HEK293 (cell line): ENCODE results near the gene DRD4.
"Not testable (repeated sequence)": the region's sequence is repeated elsewhere in the genome, so short reads cannot be mapped to it uniquely, and the experiment has no call there.

Experiments
- CTCF ChIA-PET: fragments of 350-600 bp; formaldehyde crosslinking; extraction: SDS; loops from one replicate; lab custom pipeline; 2021; ENCODE audit warnings: antibody characterized with exemption; lab: Yijun Ruan, JAX
- POLR2A ChIA-PET: fragments of 300-600 bp; formaldehyde crosslinking; extraction: SDS; loops from one replicate; lab custom pipeline; 2020; ENCODE audit warnings: antibody characterized with exemption, inconsistent platforms; lab: Yijun Ruan, JAX
- H3K27ac ChIP-seq: fragments of 200-500 bp; sonication (Bioruptor generic); 2 replicates; pipeline ENCODE4 v1.5.1; 2014; ENCODE audit warnings: low read depth, low read length, control low read depth, inconsistent platforms; ENCODE audit errors: extremely low read depth
- H3K36me3 ChIP-seq, 2 experiments: fragments of 200-500 bp in 1 of 2; sonication (Bioruptor generic) in 1 of 2; 1 replicate in 1 of 2; 2 replicates in 1 of 2; pipeline ENCODE4 v1.5.1; 2014 to 2017; ENCODE audit warnings: inconsistent platforms in 2 of 2, low read length in 2 of 2; ENCODE audit not compliant: control insufficient read depth in 2 of 2, insufficient read depth in 1 of 2
- H3K4me1 ChIP-seq: fragments of 200-500 bp; sonication (Bioruptor generic); 2 replicates; pipeline ENCODE4 v1.5.1; 2014; ENCODE audit warnings: mild to moderate bottlenecking, low read length, inconsistent platforms; ENCODE audit not compliant: control insufficient read depth, insufficient read depth
- H3K4me3 ChIP-seq: 2 replicates; pipeline ENCODE4 v1.5.1; 2011; ENCODE audit warnings: low read depth, mild to moderate bottlenecking, control low read depth, low read length, moderate library complexity
- H3K9me3 ChIP-seq: fragments of 200-500 bp; sonication (Bioruptor generic); 2 replicates; pipeline ENCODE4 v1.5.1; 2014; ENCODE audit warnings: low read depth, low read length, inconsistent platforms; ENCODE audit not compliant: control insufficient read depth, insufficient read depth
- GLIS1 ChIP-seq: fragments of 450-650 bp; formaldehyde crosslinking; IDR thresholded peaks from 2 replicates; pipeline ENCODE4 v1.5.1; 2016; ENCODE audit warnings: missing biosample characterization, missing genetic modification characterization
- OSR2 ChIP-seq: fragments of 450-650 bp; formaldehyde crosslinking; IDR thresholded peaks from 2 replicates; pipeline ENCODE4 v1.5.1; 2016; ENCODE audit warnings: missing biosample characterization, missing genetic modification characterization
- PRDM4 ChIP-seq: fragments of 450-650 bp; formaldehyde crosslinking; IDR thresholded peaks from 2 replicates; pipeline ENCODE4 v1.5.1; 2017; ENCODE audit warnings: missing biosample characterization, missing genetic modification characterization
- SCRT1 ChIP-seq: fragments of 450-650 bp; formaldehyde crosslinking; IDR thresholded peaks from 2 replicates; pipeline ENCODE4 v1.5.1; 2016; ENCODE audit warnings: missing biosample characterization, missing genetic modification characterization, borderline replicate concordance
- ZBTB26 ChIP-seq: fragments of 450-650 bp; formaldehyde crosslinking; optimal IDR thresholded peaks from 2 replicates; pipeline ENCODE3; 2016; ENCODE audit warnings: missing biosample characterization, mild to moderate bottlenecking, missing genetic modification characterization
- ZBTB6 ChIP-seq: fragments of 450-650 bp; formaldehyde crosslinking; IDR thresholded peaks from 2 replicates; pipeline ENCODE4 v1.5.1; 2017; ENCODE audit warnings: missing biosample characterization, missing genetic modification characterization
- ZEB2 ChIP-seq: fragments of 450-650 bp; formaldehyde crosslinking; IDR thresholded peaks from 2 replicates; pipeline ENCODE4 v1.5.1; 2016; ENCODE audit warnings: missing biosample characterization, missing genetic modification characterization
- ZFHX2 ChIP-seq: fragments of 450-650 bp; formaldehyde crosslinking; conservative IDR thresholded peaks from 2 replicates; pipeline ENCODE4 v1.5.1; 2016; ENCODE audit warnings: missing biosample characterization, missing genetic modification characterization
- ZFP37 ChIP-seq: fragments of 450-650 bp; formaldehyde crosslinking; IDR thresholded peaks from 2 replicates; pipeline ENCODE4 v1.5.1; 2016; ENCODE audit warnings: missing biosample characterization, missing genetic modification characterization
- ZNF239 ChIP-seq: fragments of 450-650 bp; formaldehyde crosslinking; IDR thresholded peaks from 2 replicates; pipeline ENCODE4 v1.5.1; 2016; ENCODE audit warnings: missing biosample characterization, missing genetic modification characterization
- ZNF362 ChIP-seq: fragments of 450-650 bp; formaldehyde crosslinking; IDR thresholded peaks from 2 replicates; pipeline ENCODE4 v1.5.1; 2016; ENCODE audit warnings: missing biosample characterization, missing genetic modification characterization
- ZNF48 ChIP-seq: fragments of 450-650 bp; formaldehyde crosslinking; IDR thresholded peaks from 2 replicates; pipeline ENCODE4 v1.5.1; 2016; ENCODE audit warnings: missing biosample characterization, missing genetic modification characterization
- ZNF529 ChIP-seq: fragments of 450-650 bp; formaldehyde crosslinking; IDR thresholded peaks from 2 replicates; pipeline ENCODE4 v1.5.1; 2017; ENCODE audit warnings: missing genetic modification characterization, missing biosample characterization; ENCODE audit not compliant: insufficient replicate concordance
- ZNF544 ChIP-seq: fragments of 450-650 bp; formaldehyde crosslinking; IDR thresholded peaks from 2 replicates; pipeline ENCODE4 v1.5.0; 2017; ENCODE audit warnings: missing biosample characterization, missing genetic modification characterization
- ZNF548 ChIP-seq: fragments of 450-650 bp; formaldehyde crosslinking; IDR thresholded peaks from 2 replicates; pipeline ENCODE4 v1.5.1; 2016; ENCODE audit warnings: missing biosample characterization, missing genetic modification characterization
- ZNF624 ChIP-seq: fragments of 450-650 bp; formaldehyde crosslinking; IDR thresholded peaks from 2 replicates; pipeline ENCODE4 v1.5.1; 2017; ENCODE audit warnings: missing biosample characterization, missing genetic modification characterization
- ZNF664 ChIP-seq: fragments of 450-650 bp; formaldehyde crosslinking; IDR thresholded peaks from 2 replicates; pipeline ENCODE4 v1.5.1; 2016; ENCODE audit warnings: missing biosample characterization, missing genetic modification characterization
- ZNF677 ChIP-seq: fragments of 450-650 bp; IDR thresholded peaks from 2 replicates; pipeline ENCODE4 v1.5.0; 2018; ENCODE audit warnings: missing biosample characterization, mild to moderate bottlenecking, missing genetic modification characterization, moderate library complexity
- ZSCAN23 ChIP-seq: fragments of 450-650 bp; formaldehyde crosslinking; IDR thresholded peaks from 2 replicates; pipeline ENCODE4 v1.5.1; 2016; ENCODE audit warnings: missing biosample characterization, missing genetic modification characterization

The DRD4 gene

GRCh38 chr11:650482-650881 is 13.4 kb downstream of the DRD4 start:
- Histone ChIP-seq H3K4me1 (no peaks in the 10 kb centered on the region), H3K9me3 (no peaks in the 10 kb centered on the region), H3K36me3 (peaks cover 16 to 85% of the 10 kb centered on the region in 2 experiments; a peak in 2 of 3 replicates), H3K4me3 (no peak overlapping the region), H3K27ac (no peak overlapping the region)
- 0 out of 2 replicates have a peak, but pooled peaks have one; percentile 8 for TF ChIP-seq GLIS1 (tag by site-specific recombination)
- no peak for TF ChIP-seq SCRT1 (tag by site-specific recombination)
- ChIA-PET CTCF (interaction anchor here (1.4 kb wide), 1 partner anchor 12 kb away, joined by 4 read pairs; no protein-coding TSS in a partner anchor), POLR2A (no interaction called here)

- CTCF ChIA-PET, H3K27ac ChIP-seq, H3K4me1 ChIP-seq, H3K4me3 ChIP-seq, H3K9me3 ChIP-seq, POLR2A ChIA-PET: not testable (repeated sequence)
- peaks cover 16 to 86% of the 10 kb centered on the region in 2 experiments; a peak in 2 of 3 replicates for H3K36me3 ChIP-seq
These were observed 16.1 kb downstream of the DRD4 start for GRCh38 chr11:653136-653535.

- no peak overlapping the region for H3K4me3 ChIP-seq
- ChIA-PET CTCF (no interaction called here), POLR2A (no interaction called here)
- H3K9me3 ChIP-seq: no peaks in the 10 kb centered on the region
- no peaks in the 10 kb centered on the region for H3K4me1 ChIP-seq
- no peak overlapping the region for H3K27ac ChIP-seq
- peaks cover 16 to 89% of the 10 kb centered on the region in 2 experiments; a peak in 2 of 3 replicates for H3K36me3 ChIP-seq
- TF ChIP-seq ZNF664 (tag by site-specific recombination) (no peak), ZFP37 (tag by site-specific recombination) (no peak), ZEB2 (tag by site-specific recombination) (no peak), ZFHX2 (tag by site-specific recombination) (no peak), OSR2 (tag by site-specific recombination) (no peak), ZNF548 (no peak), ZNF529 (tag by site-specific recombination) (no peak), ZNF544 (tag by site-specific recombination) (no peak), ZNF624 (tag by site-specific recombination) (no peak), ZNF677 (tag by site-specific recombination) (no peak), ZBTB6 (no peak), ZSCAN23 (no peak), ZNF239 (tag by site-specific recombination) (no peak), ZBTB26 (tag by site-specific recombination) (no peak), ZNF48 (tag by site-specific recombination) (no peak), PRDM4 (tag by site-specific recombination) (no peak), ZNF362 (tag by site-specific recombination) (no peak)
These were observed 16.8 kb downstream of the DRD4 start for GRCh38 chr11:653837-654236.

GRCh38 chr11:654444-654843 is 17.4 kb downstream of the DRD4 start:
- CTCF ChIA-PET, H3K4me1 ChIP-seq, H3K4me3 ChIP-seq, H3K9me3 ChIP-seq, POLR2A ChIA-PET, H3K27ac ChIP-seq: not testable (repeated sequence)
- peaks cover 20 to 90% of the 10 kb centered on the region in 2 experiments; a peak in 2 of 3 replicates for H3K36me3 ChIP-seq
